ENCODE data around the gene PAN3.

The PAN3 gene

GRCh38 chr13:28313579-28313978, 175.2 kb downstream of the PAN3 start:
- no peak for DNase-seq (ENCODE audit: low spot score)

- DNase-seq (ENCODE audit: low spot score) = no peak
These were observed 176.5 kb downstream of the PAN3 start for GRCh38 chr13:28314879-28315278.

GRCh38 chr13:28316129-28316528, 177.8 kb downstream of the PAN3 start:
- DNase-seq (ENCODE audit: low spot score) = no peak

GRCh38 chr13:28316836-28317235, 178.5 kb downstream of the PAN3 start:
- no peak for DNase-seq (ENCODE audit: low spot score)

- no peak for DNase-seq (ENCODE audit: low spot score)
These were observed 180.2 kb downstream of the PAN3 start for GRCh38 chr13:28318496-28318895.

- no peak for DNase-seq (ENCODE audit: low spot score)
These were observed 181.2 kb downstream of the PAN3 start for GRCh38 chr13:28319528-28319927.

- no peak for DNase-seq (ENCODE audit: low spot score)
These were observed 181.9 kb downstream of the PAN3 start for GRCh38 chr13:28320209-28320608.

GRCh38 chr13:28320884-28321574, 182.7 kb downstream of the PAN3 start:
- DNase-seq (ENCODE audit: low spot score) = peak; percentile 29

GRCh38 chr13:28321756-28322155, 183.4 kb downstream of the PAN3 start:
- no peak for DNase-seq (ENCODE audit: low spot score)

- DNase-seq (ENCODE audit: low spot score) = no peak
These were observed 184.0 kb downstream of the PAN3 start for GRCh38 chr13:28322256-28322905.

GRCh38 chr13:28324181-28324789, 185.9 kb downstream of the PAN3 start:
- DNase-seq (ENCODE audit: low spot score) = peak; percentile 72

GRCh38 chr13:28325022-28325421, 186.7 kb downstream of the PAN3 start:
- DNase-seq (ENCODE audit: low spot score) = no peak

GRCh38 chr13:28326056-28326455, 187.7 kb downstream of the PAN3 start:
- DNase-seq (ENCODE audit: low spot score) = no peak

- DNase-seq (ENCODE audit: low spot score) = no peak
These were observed 189.3 kb downstream of the PAN3 start for GRCh38 chr13:28327373-28328270.

- DNase-seq (ENCODE audit: low spot score) = no peak
These were observed 189.9 kb downstream of the PAN3 start for GRCh38 chr13:28328271-28328607.

- DNase-seq (ENCODE audit: low spot score) = peak; percentile 87
These were observed 191.2 kb downstream of the PAN3 start for GRCh38 chr13:28329395-28330158.

GRCh38 chr13:28333204-28333881, 195.0 kb downstream of the PAN3 start:
- no peak for DNase-seq (ENCODE audit: low spot score)

GRCh38 chr13:28336193-28336657, 197.9 kb downstream of the PAN3 start:
- no peak for DNase-seq (ENCODE audit: low spot score)

- DNase-seq (ENCODE audit: low spot score) = peak; percentile 48
These were observed 199.0 kb downstream of the PAN3 start for GRCh38 chr13:28337166-28338005.

GRCh38 chr13:28338006-28338574, 199.7 kb downstream of the PAN3 start:
- DNase-seq (ENCODE audit: low spot score) = no peak
